Lower leg skin (tissue), 4 donors: ENCODE measurements around the gene PPM1A. TPM values are rescaled to one million over a fixed set of nuclear protein-coding genes. Genes with fewer than 3 reads are reported as not detected.

Experiments
- DNase-seq, 2 donors: peaks; one replicate each; pipeline ENCODE4 v3.0.0-alpha.2; 2019; ENCODE audit warnings: low spot score in 2 of 2
- H3K4me3 ChIP-seq: fragments of 200-600 bp; sonication (generic); 2 replicates; pipeline ENCODE4 v1.5.1; 2017; ENCODE audit warnings: mild to moderate bottlenecking, low read depth; ENCODE audit not compliant: poor library complexity, severe bottlenecking
- CTCF ChIP-seq, 3 donors: fragments of 450-650 bp; IDR thresholded peaks; one replicate each; pipeline ENCODE4 v1.5.1; 2016; ENCODE audit warnings: antibody characterized with exemption in 3 of 3, mild to moderate bottlenecking in 3 of 3, moderate library complexity in 2 of 3
- POLR2A ChIP-seq, 2 donors: fragments of 450-650 bp; IDR thresholded peaks; one replicate each; pipeline ENCODE4 v1.6.1; 2016 to 2017; ENCODE audit warnings: antibody characterized with exemption in 2 of 2, mild to moderate bottlenecking in 1 of 2, moderate library complexity in 1 of 2
- WGBS, 2 donors: methylation state at CpG; one replicate each; pipeline ENCODE4 v1.1.5; 2018; 5-methylcytosine and 5-hydroxymethylcytosine counted together
- intact Hi-C: fragments of 100-400 bp; cut with DNase I; formaldehyde crosslinking; loops from one replicate; pipeline ENCODE4 v1.15.0; 2023; ENCODE audit warnings: low total_unique reads
- total RNA-seq, 4 donors: library from RNA; depleted of rRNA; stranded (reverse); fragments of >200 nt; gene quantifications; one replicate each; pipeline ENCODE4 v1.1.0, GENCODE V29; 2016

The PPM1A gene
- total RNA-seq, 4 donors from 2014 or later = 36.5 to 48.7 (median 42.8) TPM

- intact Hi-C loops = no loop called here
- TF ChIP-seq CTCF (IDR thresholded peaks at IDR 0.05) = no peak
- peak in 1 of 2 donors; percentile 12 for TF ChIP-seq POLR2A (IDR thresholded peaks at IDR 0.05)
- DNase-seq = peak; percentile 37 to 92
- WGBS, 2 donors = 0% methylated on average over 14 to 40 of the region's 107 CpGs
- peak overlapping the region; percentile 85 for H3K4me3 ChIP-seq
These were observed 568 bp downstream of the PPM1A start for GRCh38 chr14:60249321-60250256.

DNA sequence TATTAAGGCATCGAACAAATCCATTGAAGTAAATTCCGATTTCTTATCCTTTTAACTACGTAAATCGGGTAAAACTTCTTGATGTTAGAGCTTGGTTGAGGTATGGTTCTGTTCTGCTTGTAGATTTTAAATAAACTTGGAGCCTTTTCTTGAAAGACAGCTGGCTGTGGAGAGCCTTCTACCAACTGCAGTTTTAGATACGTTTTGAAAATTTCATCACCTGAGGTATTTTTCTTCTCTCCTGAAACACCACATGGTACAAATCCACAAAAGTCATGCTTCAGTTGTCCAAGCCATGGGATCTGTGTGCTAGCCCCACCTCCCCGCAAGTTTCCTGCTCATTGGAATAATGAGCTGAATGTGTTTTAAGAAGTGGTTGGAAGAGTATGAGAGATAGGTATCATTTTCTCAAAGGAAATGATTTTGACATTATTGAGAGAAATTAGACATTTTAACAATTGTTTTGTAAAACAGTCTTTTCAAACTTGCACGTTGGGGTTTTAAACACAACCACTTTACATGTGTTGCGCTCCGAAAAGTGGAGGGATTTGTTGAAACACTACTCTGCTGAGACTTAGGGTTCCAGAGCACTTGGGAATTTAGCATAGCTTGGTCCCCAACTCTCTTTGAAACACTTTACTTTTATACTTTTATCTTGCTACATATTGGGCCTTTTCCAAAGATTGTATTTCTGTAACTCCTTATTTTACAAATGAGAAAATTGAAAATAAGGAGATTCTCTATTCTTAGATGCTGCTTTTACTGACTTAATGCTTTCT lies 1.4 kb downstream of the PPM1A start:
- peak overlapping the region; percentile 85 for H3K4me3 ChIP-seq
- TF ChIP-seq POLR2A (IDR thresholded peaks at IDR 0.05) (no peak), CTCF (IDR thresholded peaks at IDR 0.05) (no peak)
- DNase-seq = no peak
- 15 to 16% methylated on average over 9 of the region's 9 CpGs for WGBS, 2 donors
- intact Hi-C loops = no loop called here

DNA sequence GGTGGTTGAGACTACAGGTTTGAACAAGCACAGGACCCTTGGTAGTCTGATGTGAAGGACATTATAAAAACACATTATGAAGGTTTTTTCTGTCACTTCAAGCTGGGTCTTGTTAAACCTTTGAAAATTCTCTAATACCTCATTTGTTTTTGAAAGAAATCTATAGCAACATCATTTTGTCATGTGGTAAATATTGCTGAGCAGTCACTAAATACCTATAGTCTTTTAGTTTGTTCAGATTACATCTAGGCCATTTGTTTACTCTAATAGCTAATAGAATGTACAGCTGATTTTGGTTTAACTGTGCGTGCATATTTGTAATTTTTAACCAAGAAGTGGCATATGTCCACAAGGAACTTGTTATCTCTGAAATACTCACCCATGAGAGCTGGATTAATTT lies 2.9 kb downstream of the PPM1A start:
- no peak for DNase-seq
- TF ChIP-seq POLR2A (IDR thresholded peaks at IDR 0.05) (no peak), CTCF (IDR thresholded peaks at IDR 0.05) (no peak)
- no peak overlapping the region for H3K4me3 ChIP-seq
- WGBS, 2 donors = 53 to 68% methylated on average over 1 of the region's 1 CpG
- intact Hi-C loops = no loop called here

DNA sequence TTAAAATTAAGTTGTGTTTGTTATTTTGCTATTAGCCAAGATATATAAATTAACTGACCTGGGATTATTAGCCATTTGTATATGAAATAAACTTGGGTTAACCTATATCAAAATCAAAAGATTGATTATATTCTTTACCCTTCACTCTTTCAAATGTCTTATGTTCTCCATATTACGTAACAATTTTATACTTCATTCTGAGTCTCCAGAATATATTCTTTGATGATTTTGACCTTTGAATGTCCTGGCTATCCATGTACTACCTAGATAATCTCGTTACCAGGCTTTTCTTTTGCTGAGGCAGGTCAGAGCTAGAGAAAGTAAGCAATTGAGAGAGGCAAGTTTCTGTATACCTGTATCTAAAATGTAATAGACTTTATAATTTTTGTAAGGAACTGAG lies 3.6 kb downstream of the PPM1A start:
- no peak overlapping the region for H3K4me3 ChIP-seq
- intact Hi-C loops = no loop called here
- 75 to 81% methylated on average over 2 of the region's 2 CpGs for WGBS, 2 donors
- TF ChIP-seq POLR2A (IDR thresholded peaks at IDR 0.05) (no peak), CTCF (IDR thresholded peaks at IDR 0.05) (no peak)
- DNase-seq = no peak

DNA sequence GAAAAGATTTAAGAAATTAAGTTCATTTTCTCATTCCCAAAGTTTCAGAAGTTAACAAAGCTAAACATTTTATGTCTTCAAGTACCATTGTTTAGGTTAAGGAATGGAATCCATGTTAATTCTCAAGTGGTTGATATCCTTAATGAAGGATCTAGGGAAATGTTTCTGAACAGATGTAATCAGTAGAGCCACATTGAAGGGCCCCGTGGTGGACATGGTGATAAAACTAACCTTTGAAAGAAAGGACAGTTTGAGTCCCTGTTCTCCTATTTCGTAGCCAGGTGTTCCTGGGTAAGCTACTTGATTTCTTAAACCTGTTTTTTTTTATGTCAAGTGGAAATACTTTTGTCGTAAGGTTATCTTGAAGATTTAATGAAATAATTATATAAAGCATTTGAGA lies 4.6 kb downstream of the PPM1A start:
- no peak overlapping the region for H3K4me3 ChIP-seq
- intact Hi-C loops = no loop called here
- no peak for DNase-seq
- TF ChIP-seq CTCF (IDR thresholded peaks at IDR 0.05) (no peak), POLR2A (IDR thresholded peaks at IDR 0.05) (no peak)
- WGBS, 2 donors = 78 to 81% methylated on average over 3 of the region's 3 CpGs
